ENCODE results near the gene DPM2. TPM values are rescaled to one million over a fixed set of nuclear protein-coding genes. Genes with fewer than 3 reads are reported as not detected.
A peak's percentile ranks its signal among the peaks of the same experiment; 100 is the strongest.

Gene DPM2
- total RNA-seq, 1 donor from 2014 or later, result 9.1 TPM

- peaks cover 100% of the 10 kb centered on the region for H4K20me1 ChIP-seq (ENCODE audit: low read depth)
These were observed 33.9 kb upstream of the DPM2 start for GRCh38 chr9:127971357-127972235.

GRCh38 chr9:127970401-127971313 lies 33.0 kb upstream of the DPM2 start:
- peaks cover 39% of the 10 kb centered on the region for H3K4me1 ChIP-seq
- Mint-ChIP-seq H3K4me1 (peaks cover 76% of the 10 kb centered on the region), H3K27ac (peak overlapping the region; percentile 13), H3K27me3 (ENCODE audit: insufficient read depth, low read depth) (peaks cover 2% of the 10 kb centered on the region), H3K36me3 (no peaks in the 10 kb centered on the region), H3K9me3 (no peaks in the 10 kb centered on the region), H3K4me3 (peak overlapping the region; percentile 56)
- no peaks in the 10 kb centered on the region for H3K27me3 ChIP-seq
- TF ChIP-seq EZH2 (IDR thresholded peaks at IDR 0.05) (no peak), CTCF (IDR thresholded peaks at IDR 0.05) (no peak), EZH2phosphoT487 (IDR thresholded peaks at IDR 0.05) (no peak)
- no peaks in the 10 kb centered on the region for H3K36me3 ChIP-seq
- DNase-seq (ENCODE audit: low spot score), result peak; percentile 46
- peaks cover 100% of the 10 kb centered on the region for H4K20me1 ChIP-seq (ENCODE audit: low read depth)
- H3K9me3 ChIP-seq (ENCODE audit: low read depth), result no peaks in the 10 kb centered on the region
- H3K4me3 ChIP-seq, result no peak overlapping the region
- no peak overlapping the region for H3K9ac ChIP-seq
- no peak overlapping the region for H2AFZ ChIP-seq (replicated peaks)
- H3F3A ChIP-seq (ENCODE audit: low read depth), result no peaks in the 10 kb centered on the region
- peaks cover 100% of the 10 kb centered on the region for H3K79me2 ChIP-seq (ENCODE audit: low read depth)
- H3K27ac ChIP-seq, result peak overlapping the region; percentile 41
- H3K4me2 ChIP-seq, result no peak overlapping the region

More at GRCh38 chr9:127971357-127972235, 33.9 kb upstream of the DPM2 start:
- Mint-ChIP-seq H3K9me3 (no peaks in the 10 kb centered on the region), H3K4me1 (peaks cover 78% of the 10 kb centered on the region), H3K36me3 (no peaks in the 10 kb centered on the region), H3K27me3 (ENCODE audit: insufficient read depth, low read depth) (peaks cover 3% of the 10 kb centered on the region), H3K27ac (peak overlapping the region; percentile 80), H3K4me3 (peak overlapping the region; percentile 51)
- no peak for TF ChIP-seq EZH2 (IDR thresholded peaks at IDR 0.05)
- no peak for TF ChIP-seq EZH2phosphoT487 (IDR thresholded peaks at IDR 0.05)
- TF ChIP-seq CTCF (IDR thresholded peaks at IDR 0.05), result no peak
- DNase-seq (ENCODE audit: low spot score), result peak; percentile 41
- H3K9ac ChIP-seq, result no peak overlapping the region
- no peaks in the 10 kb centered on the region for H3K9me3 ChIP-seq (ENCODE audit: low read depth)
- H3F3A ChIP-seq (ENCODE audit: low read depth), result no peaks in the 10 kb centered on the region
- H3K4me1 ChIP-seq, result peaks cover 35% of the 10 kb centered on the region
- no peak overlapping the region for H2AFZ ChIP-seq (replicated peaks)
- no peak overlapping the region for H3K27ac ChIP-seq
- peak overlapping the region; percentile 50 for H3K4me2 ChIP-seq
- H3K36me3 ChIP-seq, result no peaks in the 10 kb centered on the region
- H3K4me3 ChIP-seq, result no peak overlapping the region
- no peaks in the 10 kb centered on the region for H3K27me3 ChIP-seq
- H3K79me2 ChIP-seq (ENCODE audit: low read depth), result peaks cover 100% of the 10 kb centered on the region

- peaks cover 98% of the 10 kb centered on the region for H3K79me2 ChIP-seq (ENCODE audit: low read depth)
- TF ChIP-seq CTCF (IDR thresholded peaks at IDR 0.05), result no peak
- TF ChIP-seq EZH2 (IDR thresholded peaks at IDR 0.05), result no peak
- TF ChIP-seq EZH2phosphoT487 (IDR thresholded peaks at IDR 0.05), result no peak
- Mint-ChIP-seq H3K27ac (peak overlapping the region; percentile 69), H3K9me3 (no peaks in the 10 kb centered on the region), H3K4me3 (no peak overlapping the region), H3K27me3 (ENCODE audit: insufficient read depth, low read depth) (peaks cover 2% of the 10 kb centered on the region), H3K36me3 (no peaks in the 10 kb centered on the region), H3K4me1 (peaks cover 71% of the 10 kb centered on the region)
- peaks cover 32% of the 10 kb centered on the region for H3K4me1 ChIP-seq
- no peaks in the 10 kb centered on the region for H3F3A ChIP-seq (ENCODE audit: low read depth)
- H3K27me3 ChIP-seq, result no peaks in the 10 kb centered on the region
- no peak overlapping the region for H3K27ac ChIP-seq
- no peaks in the 10 kb centered on the region for H3K36me3 ChIP-seq
- H4K20me1 ChIP-seq (ENCODE audit: low read depth), result peaks cover 100% of the 10 kb centered on the region
- H2AFZ ChIP-seq (replicated peaks), result no peak overlapping the region
- H3K9me3 ChIP-seq (ENCODE audit: low read depth), result no peaks in the 10 kb centered on the region
- no peak overlapping the region for H3K9ac ChIP-seq
- no peak overlapping the region for H3K4me2 ChIP-seq
- no peak for DNase-seq (ENCODE audit: low spot score)
- no peak overlapping the region for H3K4me3 ChIP-seq
These were observed 31.2 kb upstream of the DPM2 start for GRCh38 chr9:127968700-127969383.
